GM21723 (cell line): Measurements from ENCODE around the gene BNC2.

ENCODE experiments used
- ATAC-seq: cut with Tn5 transposase; IDR thresholded peaks from one replicate; pipeline ENCODE4 v1.9.1; 2021; ENCODE audit warnings: mild to moderate bottlenecking, moderate library complexity; ENCODE audit not compliant: unreplicated experiment

BNC2 gene

DNA sequence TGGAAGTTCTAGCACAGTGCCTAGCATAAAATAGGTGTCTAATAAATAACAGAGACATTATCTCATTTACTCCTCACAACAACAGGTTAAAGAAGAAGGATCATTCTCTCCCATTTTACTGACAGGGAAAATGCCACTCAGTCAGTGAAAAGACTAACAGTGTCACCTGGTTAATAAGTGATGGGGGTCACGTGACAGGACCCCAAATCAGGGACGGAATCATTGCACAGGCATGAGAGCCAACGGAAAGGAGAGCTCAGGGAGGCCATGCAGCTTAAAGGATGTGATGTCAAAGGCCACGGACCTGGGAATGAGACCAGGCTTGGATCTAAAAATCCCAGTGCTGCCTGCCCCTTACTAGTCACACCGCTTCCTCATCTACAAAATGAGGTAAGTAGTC, 101.2 kb downstream of the BNC2 start:
- ATAC-seq: no peak

GRCh38 chr9:16768816-16769215, 101.7 kb downstream of the BNC2 start:
- ATAC-seq: no peak

GRCh38 chr9:16767366-16767765, 103.1 kb downstream of the BNC2 start:
- ATAC-seq: no peak

DNA sequence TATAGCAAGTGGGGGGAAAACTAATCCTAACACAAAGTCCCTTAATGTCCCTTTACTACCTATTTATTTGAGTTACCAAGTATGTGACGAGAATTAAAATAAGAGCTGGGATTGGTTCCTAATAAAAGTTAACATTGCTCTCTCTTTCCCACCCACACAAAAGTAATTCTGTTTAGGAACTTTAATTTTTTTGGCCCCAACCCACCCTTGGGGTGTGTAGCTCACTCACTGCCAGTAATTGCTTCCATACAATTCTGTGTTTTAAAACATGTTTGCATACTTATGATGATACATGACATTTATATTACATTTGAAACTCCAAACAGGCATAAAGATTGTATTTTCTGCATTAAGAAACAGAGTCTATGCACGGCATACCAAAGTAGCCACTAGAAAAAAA, 106.5 kb downstream of the BNC2 start:
- no peak for ATAC-seq

GRCh38 chr9:16755467-16756160, 114.9 kb downstream of the BNC2 start:
- no peak for ATAC-seq

- ATAC-seq: no peak
These were observed 115.8 kb downstream of the BNC2 start for GRCh38 chr9:16754662-16755061.

GRCh38 chr9:16753256-16753655, 117.2 kb downstream of the BNC2 start:
- ATAC-seq: no peak

- no peak for ATAC-seq
These were observed 117.9 kb downstream of the BNC2 start for GRCh38 chr9:16752601-16753000.

DNA sequence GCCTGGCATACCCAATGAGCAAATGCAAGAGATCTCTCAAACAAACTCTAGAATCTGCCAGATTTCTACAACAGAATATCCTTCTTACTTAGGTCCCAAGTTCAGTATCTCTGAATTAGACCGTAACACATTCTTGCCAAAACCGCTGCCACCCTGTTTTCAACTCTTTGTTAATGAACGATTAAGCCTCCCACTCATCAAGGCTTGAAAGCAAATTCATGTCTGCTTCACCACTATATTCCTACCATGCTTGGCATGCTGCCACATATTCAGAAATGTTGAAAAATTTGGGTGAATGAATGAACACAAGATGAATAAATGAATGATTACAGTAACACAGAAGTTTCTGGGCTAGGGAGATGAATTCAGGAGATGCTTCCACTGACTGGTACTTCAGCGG, 119.9 kb downstream of the BNC2 start:
- no peak for ATAC-seq

GRCh38 chr9:16745359-16745758, 125.1 kb downstream of the BNC2 start:
- no peak for ATAC-seq

DNA sequence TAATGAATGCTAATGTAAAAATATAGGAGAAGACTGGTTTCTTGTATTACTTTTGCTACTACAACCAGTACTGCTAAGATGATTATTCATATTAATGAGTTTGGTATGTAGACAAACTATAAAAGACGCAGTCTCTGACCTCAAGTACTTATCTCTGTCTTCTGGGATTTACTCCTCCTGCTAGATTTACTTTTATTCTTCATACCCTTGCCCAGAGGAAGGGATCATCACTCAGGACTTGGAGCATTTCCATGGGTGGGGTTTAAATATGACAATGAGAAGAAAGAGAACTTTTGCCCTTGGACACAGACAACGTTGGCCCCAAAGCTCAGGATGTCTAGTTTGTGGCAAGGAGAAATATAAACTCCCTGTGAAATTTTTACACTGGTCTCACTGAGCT, 126.1 kb downstream of the BNC2 start:
- ATAC-seq: no peak

DNA sequence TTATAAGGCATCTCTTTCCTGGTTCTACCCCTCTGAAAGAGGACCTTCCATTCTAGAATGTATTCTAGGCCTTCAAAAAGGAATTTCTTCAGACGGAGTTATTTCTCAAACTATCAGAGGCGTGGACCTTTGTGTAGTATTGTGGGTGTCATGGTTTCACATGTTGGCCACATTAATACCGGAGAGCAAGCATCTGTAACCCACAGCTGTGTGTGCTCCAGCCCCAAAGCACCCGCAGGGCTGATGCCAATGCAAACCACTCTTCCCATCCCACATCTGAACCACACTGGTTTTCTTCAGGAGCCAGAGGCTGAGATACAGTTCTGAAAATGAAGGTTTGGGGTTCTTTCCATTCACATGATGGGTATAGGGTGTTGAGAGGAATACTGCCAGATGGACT, 127.1 kb downstream of the BNC2 start:
- no peak for ATAC-seq

- ATAC-seq: no peak
These were observed 135.5 kb downstream of the BNC2 start for GRCh38 chr9:16735001-16735400.

- no peak for ATAC-seq
These were observed 137.9 kb downstream of the BNC2 start for GRCh38 chr9:16732546-16732945.

- no peak for ATAC-seq
These were observed 140.3 kb downstream of the BNC2 start for GRCh38 chr9:16730162-16730561.

DNA sequence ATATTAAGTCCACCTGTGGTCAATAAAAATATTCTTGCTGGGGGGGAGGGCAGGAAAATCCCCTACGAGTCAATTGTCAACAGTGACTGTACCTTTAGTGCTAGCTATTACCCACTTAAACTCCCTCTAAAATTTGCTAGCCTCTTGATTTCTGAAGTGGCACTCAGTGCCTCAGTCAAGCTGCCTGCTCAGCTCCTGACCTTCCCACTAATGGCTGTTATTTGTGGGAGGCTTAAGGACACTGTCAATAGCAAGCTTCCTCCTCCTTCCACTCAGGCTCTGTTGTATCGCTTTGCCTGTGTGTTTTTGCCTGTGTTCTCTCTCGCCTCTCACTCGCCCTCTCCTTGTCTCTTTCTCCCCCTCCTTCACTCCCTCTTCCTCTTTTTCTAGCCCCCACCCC, 140.8 kb downstream of the BNC2 start:
- no peak for ATAC-seq

GRCh38 chr9:16728137-16728508, 142.3 kb downstream of the BNC2 start:
- no peak for ATAC-seq

- ATAC-seq: no peak
These were observed 142.9 kb downstream of the BNC2 start for GRCh38 chr9:16727452-16728136.

GRCh38 chr9:16726718-16727451, 143.6 kb downstream of the BNC2 start:
- ATAC-seq: no peak

- no peak for ATAC-seq
These were observed 144.4 kb downstream of the BNC2 start for GRCh38 chr9:16726029-16726428.

- no peak for ATAC-seq
These were observed 145.4 kb downstream of the BNC2 start for GRCh38 chr9:16725066-16725465.

GRCh38 chr9:16721972-16722371, 148.5 kb downstream of the BNC2 start:
- ATAC-seq: no peak
